GM10266 (cell line): Measurements from ENCODE around the gene PPP2R3B.

Experiments
- DNase-seq: peaks from one replicate; pipeline ENCODE4 v3.0.0; 2012; ENCODE audit errors: extremely low spot score
- CTCF ChIP-seq: IDR thresholded peaks from 2 replicates; pipeline ENCODE4 v1.5.1; 2012; ENCODE audit warnings: mild to moderate bottlenecking, low read depth; ENCODE audit not compliant: control insufficient read depth, insufficient read depth; ENCODE audit errors: missing control alignments

The PPP2R3B gene

GRCh38 chrX:338281-338835 lies 48.3 kb downstream of the PPP2R3B start:
- DNase-seq: no peak
- no peak for TF ChIP-seq CTCF

GRCh38 chrX:337331-337831 lies 49.3 kb downstream of the PPP2R3B start:
- TF ChIP-seq CTCF: no peak
- no peak for DNase-seq

- TF ChIP-seq CTCF: no peak
- no peak for DNase-seq
Measured at GRCh38 chrX:336227-336626, 50.5 kb downstream of the PPP2R3B start.

GRCh38 chrX:335758-336155 lies 51.0 kb downstream of the PPP2R3B start:
- no peak for DNase-seq
- no peak for TF ChIP-seq CTCF

GRCh38 chrX:334971-335757 lies 51.5 kb downstream of the PPP2R3B start:
- no peak for DNase-seq
- TF ChIP-seq CTCF: no peak

- TF ChIP-seq CTCF: no peak
- no peak for DNase-seq
Measured at GRCh38 chrX:334331-334891, 52.3 kb downstream of the PPP2R3B start.

GRCh38 chrX:333611-334311 lies 52.9 kb downstream of the PPP2R3B start:
- no peak for DNase-seq
- no peak for TF ChIP-seq CTCF
